Posterior vena cava (tissue), 2 donors: Measurements from ENCODE around the gene ZDHHC14. TPM values are rescaled to one million over a fixed set of nuclear protein-coding genes. Genes with fewer than 3 reads are reported as not detected.
A peak's percentile ranks its signal among the peaks of the same experiment; 100 is the strongest.

Source experiments
- DNase-seq: peaks from one replicate; pipeline ENCODE4 v3.0.0-alpha.2; 2020; ENCODE audit warnings: low spot score
- intact Hi-C, 2 donors: fragments of 100-400 bp; cut with DNase I; formaldehyde crosslinking; loops; one replicate each; pipeline versions ENCODE4 v1.14.1 to v1.14.2; 2022 to 2023
- total RNA-seq, 2 donors: library from RNA; stranded (reverse); fragmentation: NEBNext Ultra II Directional; extraction: Animal tissue kit (Norgen Biotek cat#: 25700); gene quantifications; one replicate each; pipeline ENCODE4 v1.2.1, GENCODE V29; 2021
- donor health status: DM: yes; HTN: yes; CAD: no.
- donor health status: DM: yes; HTN: yes; CAD: no.

Gene ZDHHC14
- total RNA-seq, 2 donors from 2014 or later: 12.2 to 14.8 TPM

GRCh38 chr6:157655139-157655538 is 274.1 kb downstream of the ZDHHC14 start:
- intact Hi-C loops: loop anchor here in 1 of 2 donors (10.0 kb wide), 1 partner anchor 400 kb away; no protein-coding TSS in a partner anchor
- DNase-seq: no peak

DNA sequence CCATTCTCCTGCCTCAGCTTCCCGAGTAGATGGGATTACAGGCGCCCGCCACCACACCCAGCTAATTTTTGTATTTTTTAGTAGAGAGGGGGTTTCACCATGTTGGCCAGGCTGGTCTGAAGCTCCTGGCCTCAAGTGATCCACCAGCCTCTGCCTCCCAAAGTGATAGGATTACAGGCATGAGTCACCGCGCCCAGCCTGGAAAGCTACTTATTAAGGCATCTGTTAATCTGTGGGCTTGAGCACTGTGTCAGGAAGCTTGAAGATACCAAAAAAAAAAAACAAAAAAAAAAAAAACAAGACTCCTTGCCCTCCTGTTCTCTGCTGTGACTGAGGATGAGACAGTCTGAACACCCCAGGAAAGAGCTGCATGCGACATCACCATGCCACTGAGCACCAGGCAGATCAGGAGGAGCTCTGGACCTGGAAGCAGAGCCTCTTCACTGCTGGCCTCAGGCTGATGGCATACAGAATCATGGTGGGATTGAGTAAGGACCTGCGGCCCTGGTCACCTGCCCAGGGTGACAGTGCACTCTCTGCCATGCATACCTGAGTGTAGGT is 275.5 kb downstream of the ZDHHC14 start:
- intact Hi-C loops: loop anchor here in 1 of 2 donors (10.0 kb wide), 1 partner anchor 398 kb away; no protein-coding TSS in a partner anchor
- no peak for DNase-seq

- intact Hi-C loops: loop anchor here in 1 of 2 donors (10.0 kb wide), 1 partner anchor 397 kb away; no protein-coding TSS in a partner anchor
- DNase-seq: no peak
Observed at GRCh38 chr6:157657754-157658153, 276.8 kb downstream of the ZDHHC14 start.

DNA sequence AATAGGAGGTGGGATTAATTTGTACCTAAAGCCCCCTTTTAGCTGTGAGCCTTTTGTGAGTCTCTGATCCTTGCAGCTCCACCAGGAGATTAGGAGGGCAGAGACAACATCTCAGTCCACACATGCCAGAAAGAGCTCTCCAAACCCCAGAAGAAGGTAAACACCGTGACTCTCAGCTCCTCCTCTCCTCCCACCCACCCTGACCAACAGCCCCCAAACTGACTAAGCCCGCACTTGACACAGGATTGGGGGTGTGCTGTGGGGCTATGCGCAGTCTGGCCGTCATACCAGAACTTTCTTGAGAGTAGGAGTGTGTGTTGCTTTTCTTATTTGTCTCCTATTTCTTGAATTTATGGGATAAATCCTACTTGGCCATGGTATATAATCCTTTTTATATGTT is 277.3 kb downstream of the ZDHHC14 start:
- no peak for DNase-seq
- intact Hi-C loops: loop anchor here in 1 of 2 donors (10.0 kb wide), 1 partner anchor 396 kb away; no protein-coding TSS in a partner anchor

GRCh38 chr6:157659536-157660271 is 278.7 kb downstream of the ZDHHC14 start:
- no peak for DNase-seq
- intact Hi-C loops: loop anchor here in 1 of 2 donors (10.0 kb wide), 1 partner anchor 395 kb away; no protein-coding TSS in a partner anchor

GRCh38 chr6:157660414-157660813 is 279.4 kb downstream of the ZDHHC14 start:
- intact Hi-C loops: no loop called here
- DNase-seq: no peak

DNA sequence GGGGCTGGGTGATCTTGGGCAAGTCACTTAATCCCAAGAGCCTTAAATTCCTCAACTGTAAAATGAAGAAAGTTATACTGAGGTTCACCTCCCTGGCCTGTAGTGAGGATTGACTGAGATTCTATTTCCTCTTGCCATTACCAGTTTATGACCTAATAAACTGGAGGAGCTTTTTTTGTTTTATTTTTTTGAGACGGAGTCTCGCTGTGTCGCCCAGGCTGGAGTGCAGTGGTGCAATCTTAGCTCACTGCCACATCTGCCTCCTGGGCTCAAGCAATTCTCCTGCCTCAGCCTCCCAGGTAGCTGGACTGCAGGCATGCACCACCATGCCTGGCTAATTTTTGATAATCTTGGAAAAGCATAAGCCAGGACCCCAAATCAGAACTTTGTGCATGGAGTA is 280.7 kb downstream of the ZDHHC14 start:
- no peak for DNase-seq
- intact Hi-C loops: no loop called here

DNA sequence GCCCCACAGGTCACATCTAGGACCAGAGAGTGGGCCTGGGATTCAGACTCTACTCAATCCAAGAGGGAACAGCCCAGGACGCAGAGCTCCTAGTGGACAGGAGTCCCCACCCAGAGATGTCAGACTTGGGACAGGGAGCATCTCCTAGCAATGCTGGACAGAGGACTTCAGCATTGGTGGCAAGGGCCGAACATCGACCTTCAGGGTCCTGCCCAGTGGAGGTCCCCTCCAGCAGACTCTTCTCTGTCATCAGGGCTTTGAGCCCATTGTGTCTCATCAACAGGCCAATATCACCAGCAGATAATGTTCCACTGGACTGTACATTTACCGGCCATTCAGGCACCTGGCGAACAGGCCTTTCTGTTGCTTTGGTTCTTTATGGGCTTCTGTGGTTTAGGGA is 282.3 kb downstream of the ZDHHC14 start:
- no peak for DNase-seq

GRCh38 chr6:157665180-157665579 is 284.2 kb downstream of the ZDHHC14 start:
- DNase-seq: no peak

More for the DNA sequence above, 282.3 kb downstream of the ZDHHC14 start:
- intact Hi-C loops: no loop called here

DNA sequence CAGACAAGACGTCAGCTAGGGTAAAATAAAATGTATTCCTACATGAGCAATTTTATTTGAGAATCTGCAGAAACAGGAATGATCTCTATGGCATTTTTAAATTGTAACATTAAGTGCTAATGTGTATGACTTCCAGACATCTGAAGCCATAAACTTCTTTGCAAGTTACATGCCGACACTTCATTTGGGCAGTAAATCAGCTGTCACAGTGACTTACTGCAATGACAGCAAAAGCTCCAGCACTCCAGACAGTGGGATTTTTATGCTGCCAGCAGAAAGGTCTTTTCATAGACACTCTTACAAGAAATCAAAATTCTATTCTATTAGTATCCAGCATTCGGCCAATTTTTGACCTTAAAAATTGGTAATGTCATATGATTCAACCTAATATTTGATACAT is 285.7 kb downstream of the ZDHHC14 start:
- no peak for DNase-seq
- intact Hi-C loops: no loop called here

More at GRCh38 chr6:157665180-157665579, 284.2 kb downstream of the ZDHHC14 start:
- intact Hi-C loops: no loop called here

GRCh38 chr6:157667211-157668008 is 286.4 kb downstream of the ZDHHC14 start:
- no peak for DNase-seq
- intact Hi-C loops: no loop called here

- intact Hi-C loops: no loop called here
- DNase-seq: no peak
Observed at GRCh38 chr6:157668009-157668401, 287.0 kb downstream of the ZDHHC14 start.

GRCh38 chr6:157668713-157669112 is 287.7 kb downstream of the ZDHHC14 start:
- intact Hi-C loops: loop anchor here in 1 of 2 donors (1.0 kb wide), 1 partner anchor 46 kb away; no protein-coding TSS in a partner anchor
- DNase-seq: no peak

DNA sequence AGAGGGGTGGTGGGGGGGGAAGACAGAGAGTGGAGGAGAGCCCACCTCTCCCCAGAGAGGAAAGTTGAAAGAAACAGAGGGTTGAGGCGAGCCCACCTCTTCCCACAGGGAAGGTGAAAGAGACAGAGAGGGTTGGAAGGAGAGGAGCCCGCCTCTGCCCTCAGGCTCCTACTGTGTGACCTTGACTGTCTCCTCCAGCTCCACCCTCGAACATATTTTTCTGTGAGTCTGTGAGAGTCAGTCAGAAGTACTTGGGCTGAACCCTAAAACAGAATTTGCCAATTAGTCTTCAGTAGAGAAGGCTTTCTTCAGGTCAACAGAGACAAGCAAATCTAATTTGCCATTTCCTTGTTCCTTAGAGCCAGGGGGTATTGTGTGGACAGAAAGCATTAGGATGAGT is 288.3 kb downstream of the ZDHHC14 start:
- DNase-seq: no peak
- intact Hi-C loops: loop anchor here in 1 of 2 donors (1.0 kb wide), 1 partner anchor 45 kb away; no protein-coding TSS in a partner anchor

- intact Hi-C loops: loop anchor here in 1 of 2 donors (1.0 kb wide), 1 partner anchor 45 kb away; no protein-coding TSS in a partner anchor
Observed at GRCh38 chr6:157669747-157670216, 288.8 kb downstream of the ZDHHC14 start.

GRCh38 chr6:157670466-157671186 is 289.6 kb downstream of the ZDHHC14 start:
- peak; percentile 87 for DNase-seq
- intact Hi-C loops: no loop called here

More at GRCh38 chr6:157669747-157670216, 288.8 kb downstream of the ZDHHC14 start:
- DNase-seq: peak; percentile 96

- DNase-seq: no peak
Observed at GRCh38 chr6:157672726-157673412, 291.9 kb downstream of the ZDHHC14 start.

GRCh38 chr6:157673596-157673995 is 292.6 kb downstream of the ZDHHC14 start:
- no peak for DNase-seq

More at GRCh38 chr6:157672726-157673412, 291.9 kb downstream of the ZDHHC14 start:
- intact Hi-C loops: no loop called here

More at GRCh38 chr6:157673596-157673995, 292.6 kb downstream of the ZDHHC14 start:
- intact Hi-C loops: no loop called here
